Endothelial cell of umbilical vein (primary cell): ENCODE measurements around the gene BIRC5. TPM values are rescaled to one million over a fixed set of nuclear protein-coding genes. Genes with fewer than 3 reads are reported as not detected.

ENCODE experiments used
- BruUV-seq: library from RNA; stranded (reverse); fragments of 400-500 nt; replicated peaks from 2 replicates; lab custom pipeline; 2021; lab: Mats Ljungman, UMichigan
- CTCF ChIA-PET: fragments of 300-600, 350-600 bp; sonication (Branson Sonifier 250); formaldehyde crosslinking; loops from one replicate; lab custom pipeline; 2021; ENCODE audit warnings: antibody characterized with exemption, inconsistent platforms; lab: Charles Lee
- POLR2A ChIA-PET: fragments of 300-600, 350-600 bp; sonication (Branson Sonifier 250); formaldehyde crosslinking; loops from one replicate; lab custom pipeline; 2021; ENCODE audit warnings: antibody characterized with exemption, inconsistent platforms; lab: Charles Lee
- DNase-seq: peaks from one replicate; pipeline ENCODE4 v3.0.0-alpha.2; 2011; ENCODE audit warnings: low read depth, low spot score
- FAIRE-seq: peaks from 2 replicates; lab custom pipeline; 2011; peaks lifted over from hg19 to GRCh38; lab: Jason Lieb, UNC
- H2AFZ ChIP-seq: 2 replicates; pipeline ENCODE4 v1.6.0; 2012; ENCODE audit warnings: low read depth, low read length, control low read depth, inconsistent platforms
- H3K27ac ChIP-seq: 2 replicates; pipeline ENCODE4 v1.5.1; 2011; ENCODE audit warnings: low read depth, mild to moderate bottlenecking, control low read depth, low read length, moderate library complexity; ENCODE audit not compliant: insufficient read depth
- H3K27me3 ChIP-seq, 2 experiments: 2 replicates each; pipeline versions ENCODE4 v1.6.0 to v1.6.1; 2011; ENCODE audit warnings: low read length in 2 of 2, mixed read lengths in 1 of 2; ENCODE audit not compliant: control insufficient read depth in 2 of 2, insufficient read depth in 2 of 2
- H3K36me3 ChIP-seq, 2 experiments: 2 replicates in 1 of 2; 3 replicates in 1 of 2; pipeline ENCODE4 v1.5.1; 2011; ENCODE audit warnings: low read length in 2 of 2, mild to moderate bottlenecking in 1 of 2, moderate library complexity in 1 of 2; ENCODE audit not compliant: control insufficient read depth in 2 of 2, insufficient read depth in 2 of 2; ENCODE audit errors: extremely low read depth in 1 of 2
- H3K4me1 ChIP-seq: 3 replicates; pipeline ENCODE4 v1.5.1; 2011; ENCODE audit warnings: mild to moderate bottlenecking, low read length; ENCODE audit not compliant: control insufficient read depth, insufficient read depth; ENCODE audit errors: extremely low read depth
- H3K4me2 ChIP-seq: 2 replicates; pipeline ENCODE4 v1.6.1; 2011; ENCODE audit warnings: low read length, control low read depth, mixed read lengths; ENCODE audit not compliant: insufficient read depth
- H3K4me3 ChIP-seq, 3 experiments: fragments of 200-600 bp in 1 of 3; sonication (generic), shearing (Covaris generic) in 1 of 3; replicated peaks in 1 of 3; 2 replicates each; pipeline ENCODE4 v1.5.1; 2011 to 2016; ENCODE audit warnings: control low read depth in 3 of 3, low read length in 3 of 3, mild to moderate bottlenecking in 2 of 3, inconsistent platforms in 1 of 3, low read depth in 1 of 3, moderate library complexity in 1 of 3; ENCODE audit not compliant: insufficient read depth in 1 of 3
- H3K79me2 ChIP-seq: 2 replicates; pipeline ENCODE4 v1.6.0; 2012; ENCODE audit warnings: low read length, inconsistent platforms; ENCODE audit not compliant: control insufficient read depth, insufficient read depth
- H3K9ac ChIP-seq: replicated peaks from 2 replicates; pipeline ENCODE3; 2011; ENCODE audit warnings: low read length, control low read depth; ENCODE audit not compliant: insufficient read depth; ENCODE audit errors: extremely low read depth
- H3K9me1 ChIP-seq: replicated peaks from 3 replicates; pipeline ENCODE4 v1.6.0; 2011; ENCODE audit warnings: mild to moderate bottlenecking, low read length; ENCODE audit not compliant: control insufficient read depth, insufficient read depth; ENCODE audit errors: extremely low read depth
- H3K9me3 ChIP-seq: replicated peaks from 2 replicates; pipeline ENCODE4 v1.5.1; 2012; ENCODE audit warnings: low read length, inconsistent platforms; ENCODE audit not compliant: control insufficient read depth, insufficient read depth
- H4K20me1 ChIP-seq: replicated peaks from 2 replicates; pipeline ENCODE3; 2011; ENCODE audit warnings: mild to moderate bottlenecking, low read length; ENCODE audit not compliant: control insufficient read depth, insufficient read depth; ENCODE audit errors: extremely low read depth
- CTCF ChIP-seq, 2 donors: IDR thresholded peaks; 1 replicate in 1 of 2; 2 replicates in 1 of 2; pipeline ENCODE4 v1.5.1; 2011; ENCODE audit warnings: low read length in 2 of 2, mild to moderate bottlenecking in 2 of 2, moderate library complexity in 2 of 2, control low read depth in 1 of 2, inconsistent platforms in 1 of 2, low read depth in 1 of 2; ENCODE audit not compliant: insufficient read depth in 1 of 2; ENCODE audit errors: extremely low read depth in 1 of 2
- EZH2 ChIP-seq: IDR thresholded peaks from 2 replicates; pipeline ENCODE4 v1.6.1; 2012; ENCODE audit warnings: borderline replicate concordance, low read depth, mild to moderate bottlenecking, moderate library complexity, low read length, inconsistent platforms; ENCODE audit not compliant: severe bottlenecking
- FOS ChIP-seq: IDR thresholded peaks from 2 replicates; pipeline ENCODE4 v1.6.1; 2011; ENCODE audit warnings: mild to moderate bottlenecking, low read length, moderate library complexity, borderline replicate concordance; ENCODE audit not compliant: insufficient read depth
- GATA2 ChIP-seq: IDR thresholded peaks from 2 replicates; pipeline ENCODE4 v1.7.0; 2011; ENCODE audit warnings: low read depth, mild to moderate bottlenecking, moderate library complexity, mixed read lengths, low read length; ENCODE audit not compliant: insufficient read length, insufficient read depth
- MAX ChIP-seq: IDR thresholded peaks from 2 replicates; pipeline ENCODE4 v1.6.1; 2011; ENCODE audit not compliant: insufficient read depth, insufficient read length
- dilution Hi-C: fragments of 300-500 bp; cut with MboI; formaldehyde crosslinking; loops from one replicate; pipeline ENCODE4 v1.15.0; 2019; ENCODE audit warnings: low sequenced_read_pairs; ENCODE audit not compliant: extremely low pct_ligation_motif_present
- intact Hi-C: fragments of 100-400 bp; cut with micrococcal nuclease; formaldehyde crosslinking; loops from one replicate; pipeline ENCODE4 v1.10.0; 2022
- polyA plus RNA-seq, 4 experiments: library from polyadenylated mRNA; depleted of rRNA in 3 of 4; stranded (reverse) in 3 of 4; unstranded in 1 of 4; fragments of >200 nt; gene quantifications; 2 replicates each; pipeline versions ENCODE4 v1.2.1 to v1.2.3, GENCODE V29; 2011 to 2012; ENCODE audit warnings: missing spikeins in 1 of 4
- total RNA-seq: library from RNA; stranded (reverse); gene quantifications from 2 replicates; pipeline ENCODE4 v1.2.3, GENCODE V29; 2021

The BIRC5 gene
- total and polyA plus RNA-seq, 2 donors (not counting 3 experiments of a cell fraction or from before 2014, with no cell fraction given): 32.8 to 74.6 TPM

- CTCF ChIA-PET: interaction anchor here (1.1 to 5.6 kb wide), 3 partner anchors 11 to 137 kb away, joined by 3 to 39 read pairs (median 3); no protein-coding TSS in a partner anchor
- H3K9me1 ChIP-seq: no peaks in the 10 kb centered on the region
- intact Hi-C loops (no loop called here), dilution Hi-C loops (no loop called here)
- FAIRE-seq: no peak
- peaks cover 31% of the 10 kb centered on the region for H3K4me1 ChIP-seq
- DNase-seq: no peak
- H3K9ac ChIP-seq: no peak overlapping the region
- POLR2A ChIA-PET: interaction anchor here (1.1 kb wide), 1 partner anchor 47 kb away, joined by 3 read pairs; no protein-coding TSS in a partner anchor
- peaks cover 10% of the 10 kb centered on the region for H3K79me2 ChIP-seq
- H3K4me3 ChIP-seq: no peak overlapping the region
- H2AFZ ChIP-seq: no peak overlapping the region
- TSS peak; percentile 86 for BruUV-seq
- H4K20me1 ChIP-seq: no peaks in the 10 kb centered on the region
- H3K27ac ChIP-seq: peak overlapping the region; percentile 83
- TF ChIP-seq GATA2 (no peak), CTCF (IDR thresholded peaks at IDR 0.05; ENCODE audit: extremely low read depth in 1 of 2, insufficient read depth in 1 of 2, low read depth in 1 of 2, low read length in 2 of 2) (no peak), FOS (no peak), MAX (no peak), EZH2 (no peak)
- H3K36me3 ChIP-seq: no peaks in the 10 kb centered on the region
- H3K9me3 ChIP-seq: no peaks in the 10 kb centered on the region
- H3K27me3 ChIP-seq: no peaks in the 10 kb centered on the region
- H3K4me2 ChIP-seq: peak overlapping the region; percentile 27
Observed at GRCh38 chr17:78223765-78224164, 9.7 kb downstream of the BIRC5 start.
